ENCODE measurements around the gene EIF3B.
"Not testable (repeated sequence)": the region's sequence is repeated elsewhere in the genome, so short reads cannot be mapped to it uniquely, and the experiment has no call there.

EIF3B gene

DNA sequence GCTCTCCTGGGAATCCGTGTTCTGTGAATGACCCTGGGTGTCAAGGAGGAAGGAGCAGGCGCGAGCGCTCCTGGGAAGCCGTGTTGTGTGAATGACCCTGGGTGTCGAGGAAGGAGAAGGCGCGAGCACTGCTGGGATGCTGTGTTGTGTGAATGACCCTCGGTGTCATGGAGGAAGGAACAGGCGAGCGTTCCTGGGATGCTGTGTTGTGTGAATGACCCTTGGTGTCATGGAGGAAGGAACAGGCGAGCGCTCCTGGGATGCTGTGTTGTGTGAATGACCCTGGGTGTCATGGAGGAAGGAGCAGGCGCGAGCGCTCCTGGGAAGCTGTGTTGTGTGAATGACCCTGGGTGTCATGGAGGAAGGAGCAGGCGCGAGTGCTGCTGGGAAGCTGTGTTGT, 23.5 kb downstream of the EIF3B start:
- not testable (repeated sequence) for H3K9ac ChIP-seq (ENCODE audit: low read length in 2 of 2); H3K9me3 ChIP-seq (ENCODE audit: control insufficient read depth in 2 of 2, low read length in 2 of 2); H3K27ac ChIP-seq (ENCODE audit: low read length); H3K4me1 ChIP-seq (ENCODE audit: control insufficient read depth, insufficient read depth, low read length); H3K4me3 ChIP-seq (ENCODE audit: low read length in 2 of 2); H3K27me3 ChIP-seq (ENCODE audit: control insufficient read depth in 1 of 2, insufficient read depth in 2 of 2, low read length in 2 of 2)
- H3K36me3 ChIP-seq (ENCODE audit: control insufficient read depth in 2 of 2, insufficient read depth in 2 of 2, low read length in 2 of 2) = peaks cover 71 to 74% of the 10 kb centered on the region in 2 donors

DNA sequence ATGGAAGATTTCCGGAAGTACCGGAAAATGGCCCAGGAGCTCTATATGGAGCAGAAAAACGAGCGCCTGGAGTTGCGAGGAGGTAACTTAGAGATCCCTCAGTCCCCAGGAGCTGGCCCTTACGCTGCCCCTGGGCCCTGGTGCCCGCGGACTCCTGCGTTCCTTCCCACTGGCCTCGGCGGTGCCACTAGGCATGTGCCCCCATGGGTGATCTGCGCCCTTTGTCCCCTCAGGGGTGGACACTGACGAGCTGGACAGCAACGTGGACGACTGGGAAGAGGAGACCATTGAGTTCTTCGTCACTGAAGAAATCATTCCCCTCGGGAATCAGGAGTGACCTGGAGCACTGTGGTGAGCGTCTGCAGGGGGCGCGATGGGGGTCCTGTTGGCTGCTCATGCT, 24.5 kb downstream of the EIF3B start:
- no peak overlapping the region for H3K9ac ChIP-seq (ENCODE audit: low read length in 2 of 2)
- no peak overlapping the region for H3K27ac ChIP-seq (ENCODE audit: low read length)
- no peak overlapping the region for H3K4me3 ChIP-seq (ENCODE audit: low read length in 2 of 2)
- H3K36me3 ChIP-seq (ENCODE audit: control insufficient read depth in 2 of 2, insufficient read depth in 2 of 2, low read length in 2 of 2) = peaks cover 62 to 63% of the 10 kb centered on the region in 2 donors
- H3K27me3 ChIP-seq (ENCODE audit: control insufficient read depth in 1 of 2, insufficient read depth in 2 of 2, low read length in 2 of 2) = no peaks in the 10 kb centered on the region
- no peaks in the 10 kb centered on the region for H3K4me1 ChIP-seq (ENCODE audit: control insufficient read depth, insufficient read depth, low read length)
- no peaks in the 10 kb centered on the region for H3K9me3 ChIP-seq (ENCODE audit: control insufficient read depth in 2 of 2, low read length in 2 of 2)

DNA sequence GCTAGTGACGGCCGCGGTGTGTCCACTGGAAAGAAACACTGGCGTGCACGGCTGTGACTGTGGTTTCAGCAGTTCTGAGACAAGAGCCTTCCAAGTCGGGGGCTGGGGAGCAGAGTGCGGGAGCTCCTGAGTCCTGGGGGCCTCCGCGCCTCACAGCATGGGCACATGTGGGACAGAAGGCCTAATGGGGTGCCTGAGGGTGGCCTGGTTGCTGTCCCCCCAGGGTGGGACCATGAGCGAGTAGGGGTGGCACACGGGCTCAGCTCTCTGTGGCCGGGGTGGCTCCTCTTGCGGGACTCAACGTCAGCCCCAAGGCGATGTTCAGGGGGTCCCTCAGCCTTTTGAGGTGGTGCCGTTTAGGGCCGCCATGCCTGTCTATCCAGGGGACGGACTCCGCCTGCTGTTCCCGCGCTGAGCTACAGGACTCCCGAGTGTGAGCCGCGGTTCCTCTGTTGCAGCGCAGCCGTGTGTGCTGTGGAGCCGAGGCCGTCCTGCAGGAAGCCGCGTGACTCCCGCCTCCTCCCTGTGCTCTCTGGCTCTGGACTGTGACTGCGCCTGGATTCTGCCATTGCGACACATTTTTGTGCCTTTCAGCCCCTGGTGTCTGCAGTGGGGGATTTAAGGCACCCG, 25.3 kb downstream of the EIF3B start:
- Histone ChIP-seq H3K4me3 (ENCODE audit: low read length in 2 of 2) (no peak overlapping the region), H3K4me1 (ENCODE audit: control insufficient read depth, insufficient read depth, low read length) (no peaks in the 10 kb centered on the region), H3K9ac (ENCODE audit: low read length in 2 of 2) (no peak overlapping the region), H3K9me3 (ENCODE audit: control insufficient read depth in 2 of 2, low read length in 2 of 2) (no peaks in the 10 kb centered on the region), H3K27me3 (ENCODE audit: control insufficient read depth in 1 of 2, insufficient read depth in 2 of 2, low read length in 2 of 2) (no peaks in the 10 kb centered on the region), H3K27ac (ENCODE audit: low read length) (no peak overlapping the region), H3K36me3 (ENCODE audit: control insufficient read depth in 2 of 2, insufficient read depth in 2 of 2, low read length in 2 of 2) (peaks cover 55 to 56% of the 10 kb centered on the region in 2 donors)

DNA sequence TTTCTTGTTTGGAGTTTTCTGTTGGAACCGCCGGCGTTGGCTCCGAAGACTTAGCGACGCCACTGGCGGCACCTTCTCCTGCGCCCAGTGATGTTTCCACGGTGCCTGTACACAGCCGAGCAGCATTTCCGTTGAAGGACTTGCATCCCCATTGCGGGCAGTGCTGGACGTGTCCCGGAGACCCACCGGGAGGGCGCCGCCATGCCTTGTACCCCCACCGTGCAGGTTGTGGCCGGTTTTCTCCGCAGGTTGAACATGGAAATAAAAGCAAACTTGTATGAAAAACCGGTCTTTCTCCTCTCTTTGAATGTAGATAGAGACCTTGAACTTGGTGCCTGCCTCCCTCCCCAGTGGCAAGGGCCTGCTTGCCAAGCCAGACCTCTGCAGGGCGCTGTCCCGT, 25.8 kb downstream of the EIF3B start:
- Histone ChIP-seq H3K36me3 (ENCODE audit: control insufficient read depth in 2 of 2, insufficient read depth in 2 of 2, low read length in 2 of 2) (peaks cover 50 to 51% of the 10 kb centered on the region in 2 donors), H3K4me3 (ENCODE audit: low read length in 2 of 2) (no peak overlapping the region), H3K9ac (ENCODE audit: low read length in 2 of 2) (no peak overlapping the region), H3K9me3 (ENCODE audit: control insufficient read depth in 2 of 2, low read length in 2 of 2) (no peaks in the 10 kb centered on the region), H3K27ac (ENCODE audit: low read length) (no peak overlapping the region), H3K4me1 (ENCODE audit: control insufficient read depth, insufficient read depth, low read length) (no peaks in the 10 kb centered on the region), H3K27me3 (ENCODE audit: control insufficient read depth in 1 of 2, insufficient read depth in 2 of 2, low read length in 2 of 2) (no peaks in the 10 kb centered on the region)

DNA sequence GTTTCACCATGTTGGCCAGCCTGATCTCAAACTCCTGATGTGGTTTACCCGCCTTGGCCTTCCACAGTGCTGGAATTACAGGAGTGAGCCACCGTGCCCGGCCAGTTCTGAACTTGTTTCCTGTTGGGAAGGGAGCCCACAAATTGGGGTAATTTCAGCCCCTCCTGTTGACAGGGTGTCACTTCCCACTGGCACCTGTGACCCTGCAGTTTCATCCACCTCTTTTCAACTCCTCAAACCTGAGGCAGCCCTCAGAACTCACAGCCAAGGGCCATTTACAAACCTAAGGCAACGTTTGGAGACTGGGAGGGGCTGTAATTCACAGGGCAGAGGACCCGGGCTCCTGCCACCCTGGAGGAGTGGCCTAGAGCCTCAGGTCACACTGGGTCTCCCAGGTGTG, 26.6 kb downstream of the EIF3B start:
- H3K27me3 ChIP-seq (ENCODE audit: control insufficient read depth in 1 of 2, insufficient read depth in 2 of 2, low read length in 2 of 2) = no peaks in the 10 kb centered on the region
- H3K9me3 ChIP-seq (ENCODE audit: control insufficient read depth in 2 of 2, low read length in 2 of 2) = no peaks in the 10 kb centered on the region
- no peak overlapping the region for H3K9ac ChIP-seq (ENCODE audit: low read length in 2 of 2)
- peaks cover 43 to 45% of the 10 kb centered on the region in 2 donors for H3K36me3 ChIP-seq (ENCODE audit: control insufficient read depth in 2 of 2, insufficient read depth in 2 of 2, low read length in 2 of 2)
- no peak overlapping the region for H3K4me3 ChIP-seq (ENCODE audit: low read length in 2 of 2)
- H3K4me1 ChIP-seq (ENCODE audit: control insufficient read depth, insufficient read depth, low read length) = no peaks in the 10 kb centered on the region
- no peak overlapping the region for H3K27ac ChIP-seq (ENCODE audit: low read length)

DNA sequence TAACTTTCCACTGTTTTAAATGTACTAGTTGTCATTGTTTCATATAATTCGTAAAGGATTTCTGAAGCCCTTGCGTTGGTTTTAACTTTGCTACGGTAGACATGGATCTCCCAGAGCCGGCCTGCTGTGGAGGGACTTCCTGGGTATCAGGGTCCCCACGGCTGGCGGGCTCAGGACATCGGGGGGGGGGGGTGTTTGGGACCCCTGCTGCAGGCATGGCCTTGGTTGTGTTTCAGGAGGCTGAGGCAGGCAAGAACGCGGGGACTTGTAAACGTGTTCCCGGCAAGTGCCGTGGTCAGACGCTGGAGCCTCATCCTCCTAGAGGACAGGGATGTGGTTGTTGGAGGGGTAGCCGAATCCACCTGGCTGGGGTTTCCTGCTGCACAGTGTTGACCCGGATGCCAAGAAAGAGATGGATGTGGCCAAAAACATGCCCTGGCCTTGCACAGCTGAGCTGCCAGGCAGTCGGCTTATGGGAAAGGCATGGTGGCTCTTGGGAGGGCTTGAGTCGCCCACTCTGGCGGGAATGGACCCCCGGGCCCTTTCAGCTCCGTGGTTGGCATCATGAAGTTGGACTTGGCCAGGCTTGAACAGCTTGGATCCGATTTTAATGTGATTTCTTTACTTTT, 27.4 kb downstream of the EIF3B start:
- H3K27ac ChIP-seq (ENCODE audit: low read length) = no peak overlapping the region
- H3K4me1 ChIP-seq (ENCODE audit: control insufficient read depth, insufficient read depth, low read length) = no peaks in the 10 kb centered on the region
- H3K9ac ChIP-seq (ENCODE audit: low read length in 2 of 2) = no peak overlapping the region
- H3K9me3 ChIP-seq (ENCODE audit: control insufficient read depth in 2 of 2, low read length in 2 of 2) = no peaks in the 10 kb centered on the region
- H3K4me3 ChIP-seq (ENCODE audit: low read length in 2 of 2) = no peak overlapping the region
- H3K27me3 ChIP-seq (ENCODE audit: control insufficient read depth in 1 of 2, insufficient read depth in 2 of 2, low read length in 2 of 2) = no peaks in the 10 kb centered on the region
- H3K36me3 ChIP-seq (ENCODE audit: control insufficient read depth in 2 of 2, insufficient read depth in 2 of 2, low read length in 2 of 2) = peaks cover 35 to 37% of the 10 kb centered on the region in 2 donors

DNA sequence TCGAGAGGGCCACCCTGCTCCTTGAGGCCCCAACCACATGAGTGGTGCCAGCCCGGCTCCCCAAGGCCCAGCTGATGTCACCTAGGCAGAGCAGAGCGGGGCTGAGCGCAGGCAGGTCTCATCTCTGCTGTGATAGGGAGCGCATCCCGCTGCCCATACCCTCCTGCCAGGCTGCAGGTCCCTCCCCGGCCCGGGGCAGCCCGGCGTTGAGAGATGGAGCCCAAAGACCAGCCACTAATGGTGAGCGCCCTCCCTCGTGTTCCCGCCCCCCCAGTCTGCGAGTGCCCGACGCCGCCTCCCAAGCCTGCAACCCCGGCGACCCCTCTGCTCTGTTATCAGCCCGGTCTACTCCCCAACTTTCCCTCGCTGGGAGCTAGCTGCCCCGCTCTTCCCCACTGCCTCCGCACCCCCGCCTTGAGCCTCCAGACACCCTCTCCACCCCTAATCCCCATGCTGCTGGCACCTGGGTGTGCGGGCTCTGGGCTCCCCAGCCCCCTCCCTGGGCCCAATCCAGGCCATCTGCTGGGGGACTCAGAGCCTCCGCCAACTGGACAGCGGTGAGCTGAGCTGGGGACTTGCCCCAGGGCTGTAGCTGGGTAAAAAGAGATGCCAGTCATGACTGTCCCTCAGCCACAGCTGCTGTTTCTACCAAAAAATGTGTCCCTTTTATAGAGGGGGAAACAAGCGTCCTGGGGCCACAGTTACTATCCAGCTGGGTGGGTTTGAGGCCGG, 29.1 kb downstream of the EIF3B start:
- Histone ChIP-seq H3K27me3 (ENCODE audit: control insufficient read depth in 1 of 2, insufficient read depth in 2 of 2, low read length in 2 of 2) (no peaks in the 10 kb centered on the region), H3K36me3 (ENCODE audit: control insufficient read depth in 2 of 2, insufficient read depth in 2 of 2, low read length in 2 of 2) (peaks cover 27 to 30% of the 10 kb centered on the region in 2 donors), H3K4me1 (ENCODE audit: control insufficient read depth, insufficient read depth, low read length) (no peaks in the 10 kb centered on the region), H3K4me3 (ENCODE audit: low read length in 2 of 2) (no peak overlapping the region), H3K9me3 (ENCODE audit: control insufficient read depth in 2 of 2, low read length in 2 of 2) (no peaks in the 10 kb centered on the region), H3K27ac (ENCODE audit: low read length) (no peak overlapping the region), H3K9ac (ENCODE audit: low read length in 2 of 2) (no peak overlapping the region)

DNA sequence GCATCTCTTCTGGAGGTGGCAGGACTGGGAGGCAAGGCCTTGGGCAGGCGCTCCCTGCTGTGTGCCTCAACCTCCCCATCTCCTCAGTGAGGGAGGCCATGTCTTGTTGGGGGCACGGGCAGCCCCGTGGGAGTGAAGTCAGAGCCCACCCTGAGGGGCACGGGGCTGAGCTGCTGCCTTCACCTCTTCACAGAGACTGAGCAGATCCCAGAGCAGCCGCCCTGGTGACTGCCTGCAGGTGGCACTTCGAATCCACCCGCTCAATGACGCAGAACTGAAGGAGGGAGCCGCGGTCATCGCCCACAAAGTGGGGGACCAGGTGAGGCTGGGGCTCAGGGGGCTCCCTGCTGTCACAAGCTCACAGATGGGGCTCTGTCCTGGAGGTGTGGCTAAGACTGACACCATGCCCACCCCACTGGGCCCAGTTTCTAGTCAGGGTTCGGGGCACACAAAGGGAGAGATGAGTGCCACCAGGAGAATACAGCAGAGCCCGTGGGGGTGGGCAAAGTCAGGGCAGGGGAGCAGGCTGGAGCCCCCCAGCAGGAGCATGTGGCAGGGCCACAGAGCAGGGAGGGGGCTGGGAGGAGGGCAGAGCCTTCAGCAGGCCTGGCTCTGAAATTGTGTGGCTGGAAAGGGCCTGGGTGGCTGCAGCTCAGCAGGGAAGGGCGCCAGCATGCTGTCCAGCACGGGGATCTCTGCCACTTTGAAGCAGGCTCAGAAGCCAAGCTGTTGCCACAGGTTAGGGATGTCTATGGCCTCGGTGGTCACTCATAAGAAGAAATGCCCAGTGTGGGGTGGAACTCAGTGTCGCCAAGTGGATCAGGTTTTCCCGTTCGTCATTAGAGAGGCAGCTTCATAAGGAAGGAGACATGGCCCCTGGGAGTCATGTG, 30.0 kb downstream of the EIF3B start:
- no peak overlapping the region for H3K27ac ChIP-seq (ENCODE audit: low read length)
- no peaks in the 10 kb centered on the region for H3K9me3 ChIP-seq (ENCODE audit: control insufficient read depth in 2 of 2, low read length in 2 of 2)
- H3K27me3 ChIP-seq (ENCODE audit: control insufficient read depth in 1 of 2, insufficient read depth in 2 of 2, low read length in 2 of 2) = no peaks in the 10 kb centered on the region
- H3K9ac ChIP-seq (ENCODE audit: low read length in 2 of 2) = no peak overlapping the region
- no peaks in the 10 kb centered on the region for H3K4me1 ChIP-seq (ENCODE audit: control insufficient read depth, insufficient read depth, low read length)
- H3K4me3 ChIP-seq (ENCODE audit: low read length in 2 of 2) = no peak overlapping the region
- peaks cover 18 to 21% of the 10 kb centered on the region in 2 donors for H3K36me3 ChIP-seq (ENCODE audit: control insufficient read depth in 2 of 2, insufficient read depth in 2 of 2, low read length in 2 of 2)

DNA sequence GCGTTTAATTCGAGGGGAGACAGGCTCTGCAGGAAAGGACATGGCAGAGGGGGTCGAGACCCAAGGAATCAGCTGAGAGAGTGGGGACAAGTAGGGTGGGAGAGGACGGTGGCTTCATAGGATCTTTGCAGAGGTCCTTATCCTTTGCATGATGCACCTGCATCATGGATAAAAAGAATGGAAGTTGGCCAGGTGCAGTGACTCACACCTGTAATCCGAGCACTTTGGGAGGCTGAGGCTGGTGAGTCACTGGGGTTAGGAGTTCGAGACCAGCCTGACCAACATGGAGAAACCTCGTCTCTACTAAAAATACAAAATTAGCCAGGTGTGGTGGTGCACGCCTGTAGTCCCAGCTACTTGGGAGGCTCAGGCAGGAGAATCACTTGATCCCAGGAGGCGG, 31.5 kb downstream of the EIF3B start:
- H3K36me3 ChIP-seq (ENCODE audit: control insufficient read depth in 2 of 2, insufficient read depth in 2 of 2, low read length in 2 of 2); H3K4me1 ChIP-seq (ENCODE audit: control insufficient read depth, insufficient read depth, low read length); H3K9me3 ChIP-seq (ENCODE audit: control insufficient read depth in 2 of 2, low read length in 2 of 2); H3K4me3 ChIP-seq (ENCODE audit: low read length in 2 of 2); H3K27ac ChIP-seq (ENCODE audit: low read length); H3K9ac ChIP-seq (ENCODE audit: low read length in 2 of 2); H3K27me3 ChIP-seq (ENCODE audit: control insufficient read depth in 1 of 2, insufficient read depth in 2 of 2, low read length in 2 of 2): not testable (repeated sequence)

DNA sequence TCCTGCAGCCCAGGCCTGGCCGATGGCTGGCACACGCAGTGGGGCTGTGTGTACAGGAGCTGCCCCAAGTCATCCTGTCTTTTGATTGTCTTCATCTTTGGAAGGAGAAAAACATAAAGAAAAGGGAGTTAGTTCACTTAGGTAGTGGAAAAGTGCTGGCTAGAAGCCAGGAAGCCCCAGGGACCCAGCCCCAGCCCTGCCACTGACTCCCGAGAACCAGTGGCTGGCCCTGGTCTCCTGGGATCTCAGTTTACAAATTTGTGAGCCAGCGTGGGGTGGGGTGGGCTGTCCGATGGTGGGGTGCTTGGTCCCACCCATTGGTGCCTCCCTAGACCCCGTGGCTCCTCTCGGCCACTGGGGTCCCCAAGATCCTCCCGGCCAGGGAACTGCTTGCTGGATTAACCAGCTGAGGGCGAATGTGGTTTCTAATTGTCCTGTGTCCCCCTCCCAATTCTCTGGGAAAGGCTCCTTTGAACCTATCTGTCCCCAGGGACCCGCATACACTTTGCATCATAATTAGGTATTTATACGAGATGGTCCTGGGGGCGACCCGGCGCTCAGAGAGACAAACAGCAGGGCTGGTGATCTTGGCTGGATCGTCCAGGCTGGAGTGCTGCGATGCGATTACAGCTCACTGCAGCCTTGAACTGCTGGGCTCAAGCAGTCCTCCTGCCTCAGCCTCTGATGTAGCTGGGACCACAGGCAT, 32.5 kb downstream of the EIF3B start:
- no peaks in the 10 kb centered on the region for H3K36me3 ChIP-seq (ENCODE audit: control insufficient read depth in 2 of 2, insufficient read depth in 2 of 2, low read length in 2 of 2)

More for the DNA sequence above, 32.5 kb downstream of the EIF3B start:
- no peaks in the 10 kb centered on the region for H3K27me3 ChIP-seq (ENCODE audit: control insufficient read depth in 1 of 2, insufficient read depth in 2 of 2, low read length in 2 of 2)
- no peak overlapping the region for H3K27ac ChIP-seq (ENCODE audit: low read length)
- no peaks in the 10 kb centered on the region for H3K9me3 ChIP-seq (ENCODE audit: control insufficient read depth in 2 of 2, low read length in 2 of 2)
- H3K4me3 ChIP-seq (ENCODE audit: low read length in 2 of 2) = no peak overlapping the region
- H3K4me1 ChIP-seq (ENCODE audit: control insufficient read depth, insufficient read depth, low read length) = no peaks in the 10 kb centered on the region
- no peak overlapping the region for H3K9ac ChIP-seq (ENCODE audit: low read length in 2 of 2)
